ENCODE results near the gene RELN. TPM values are rescaled to one million over a fixed set of nuclear protein-coding genes. Genes with fewer than 3 reads are reported as not detected.

RELN gene
- polyA plus RNA-seq, 12 donors, result 3.0 to 21.0 (median 5.0) TPM; not detected in 1

- DNase-seq, result no peak
These were observed 419.7 kb downstream of the RELN start for GRCh38 chr7:103569621-103570305.

- no peak for DNase-seq
These were observed 425.0 kb downstream of the RELN start for GRCh38 chr7:103564416-103564815.

- DNase-seq, result no peak
These were observed 429.3 kb downstream of the RELN start for GRCh38 chr7:103560136-103560535.

- DNase-seq, result no peak
These were observed 438.4 kb downstream of the RELN start for GRCh38 chr7:103551016-103551415.

- no peak for DNase-seq
These were observed 439.7 kb downstream of the RELN start for GRCh38 chr7:103549786-103550185.

GRCh38 chr7:103547451-103548284 lies 441.8 kb downstream of the RELN start:
- DNase-seq, result no peak

GRCh38 chr7:103542470-103542869 lies 447.0 kb downstream of the RELN start:
- no peak for DNase-seq

GRCh38 chr7:103541947-103542346 lies 447.5 kb downstream of the RELN start:
- no peak for DNase-seq

GRCh38 chr7:103541026-103541425 lies 448.4 kb downstream of the RELN start:
- peak; percentile 7 for DNase-seq

- DNase-seq, result no peak
These were observed 449.1 kb downstream of the RELN start for GRCh38 chr7:103540338-103540737.

GRCh38 chr7:103539875-103540274 lies 449.6 kb downstream of the RELN start:
- DNase-seq, result no peak

GRCh38 chr7:103538964-103539709 lies 450.3 kb downstream of the RELN start:
- no peak for DNase-seq

- no peak for DNase-seq
These were observed 455.7 kb downstream of the RELN start for GRCh38 chr7:103533761-103534160.

- no peak for DNase-seq
These were observed 456.5 kb downstream of the RELN start for GRCh38 chr7:103532955-103533354.

- no peak for DNase-seq
These were observed 461.3 kb downstream of the RELN start for GRCh38 chr7:103528152-103528551.

- DNase-seq, result no peak
These were observed 463.5 kb downstream of the RELN start for GRCh38 chr7:103525937-103526336.

GRCh38 chr7:103524042-103524907 lies 465.2 kb downstream of the RELN start:
- peak; percentile 27 for DNase-seq

GRCh38 chr7:103521937-103522336 lies 467.5 kb downstream of the RELN start:
- DNase-seq, result no peak

GRCh38 chr7:103504505-103505135 lies 484.8 kb downstream of the RELN start:
- DNase-seq, result no peak

- DNase-seq, result no peak
These were observed 488.3 kb downstream of the RELN start for GRCh38 chr7:103501206-103501605.

- DNase-seq, result no peak
These were observed 489.5 kb downstream of the RELN start for GRCh38 chr7:103499976-103500375.
